Ammon's horn (tissue), 1 donor: ENCODE results near the gene MYO18B.

ENCODE experiments used
- DNase-seq: peaks from one replicate; pipeline ENCODE4 v3.0.0-alpha.2; 2016; ENCODE audit warnings: low spot score

Gene MYO18B

GRCh38 chr22:25828422-25828821 lies 86.4 kb downstream of the MYO18B start:
- DNase-seq: no peak

- no peak for DNase-seq
These were observed 87.2 kb downstream of the MYO18B start for GRCh38 chr22:25829237-25829636.

GRCh38 chr22:25829808-25830777 lies 88.1 kb downstream of the MYO18B start:
- DNase-seq: no peak

- no peak for DNase-seq
These were observed 91.1 kb downstream of the MYO18B start for GRCh38 chr22:25833091-25833490.

- DNase-seq: no peak
These were observed 91.7 kb downstream of the MYO18B start for GRCh38 chr22:25833676-25834075.

GRCh38 chr22:25834490-25834889 lies 92.5 kb downstream of the MYO18B start:
- DNase-seq: no peak

- DNase-seq: no peak
These were observed 93.4 kb downstream of the MYO18B start for GRCh38 chr22:25835348-25835747.

GRCh38 chr22:25837288-25837900 lies 95.4 kb downstream of the MYO18B start:
- DNase-seq: no peak

- no peak for DNase-seq
These were observed 97.2 kb downstream of the MYO18B start for GRCh38 chr22:25838960-25839741.

GRCh38 chr22:25839755-25840154 lies 97.8 kb downstream of the MYO18B start:
- no peak for DNase-seq

- no peak for DNase-seq
These were observed 98.2 kb downstream of the MYO18B start for GRCh38 chr22:25840167-25840566.

- DNase-seq: no peak
These were observed 98.9 kb downstream of the MYO18B start for GRCh38 chr22:25840891-25841290.

GRCh38 chr22:25841775-25842174 lies 99.8 kb downstream of the MYO18B start:
- no peak for DNase-seq

GRCh38 chr22:25843660-25844405 lies 101.8 kb downstream of the MYO18B start:
- DNase-seq: peak; percentile 17

- no peak for DNase-seq
These were observed 102.6 kb downstream of the MYO18B start for GRCh38 chr22:25844601-25845000.

GRCh38 chr22:25845985-25846745 lies 104.2 kb downstream of the MYO18B start:
- DNase-seq: no peak

GRCh38 chr22:25847451-25847850 lies 105.5 kb downstream of the MYO18B start:
- no peak for DNase-seq

GRCh38 chr22:25848954-25849353 lies 107.0 kb downstream of the MYO18B start:
- no peak for DNase-seq

GRCh38 chr22:25849522-25849921 lies 107.5 kb downstream of the MYO18B start:
- no peak for DNase-seq

GRCh38 chr22:25852223-25852622 lies 110.2 kb downstream of the MYO18B start:
- DNase-seq: no peak

- peak; percentile 64 for DNase-seq
These were observed 111.1 kb downstream of the MYO18B start for GRCh38 chr22:25853078-25853477.
